ENCODE data around the gene MYH9. TPM values are rescaled to one million over a fixed set of nuclear protein-coding genes. Genes with fewer than 3 reads are reported as not detected.

MYH9 gene
- total RNA-seq, 4 donors from 2014 or later = 228 to 375 (median 275) TPM

DNA sequence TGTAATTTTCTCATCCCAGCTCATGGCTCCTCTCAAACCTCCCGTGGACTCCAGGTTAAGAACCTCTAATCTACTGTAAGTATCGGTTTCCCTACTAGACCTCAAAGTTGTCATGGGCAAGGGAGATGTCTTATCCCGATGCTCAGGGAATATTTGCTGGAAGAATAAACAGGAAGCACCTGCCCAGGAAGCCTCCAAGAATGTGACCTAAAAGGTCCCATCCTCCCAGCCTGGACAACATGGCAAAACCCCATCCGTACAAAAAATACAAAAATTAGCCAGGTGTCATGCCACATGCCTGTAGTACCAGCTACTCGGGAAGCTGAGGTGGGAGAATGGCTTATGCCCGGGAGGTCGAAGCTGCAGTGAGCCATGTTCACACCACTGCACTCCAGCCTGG, 72.4 kb downstream of the MYH9 start:
- Histone ChIP-seq H3K4me3 (replicated peaks in 1 of 3) (no peak overlapping the region), H3K36me3 (peaks cover 87 to 91% of the 10 kb centered on the region in 2 donors), H3K27me3 (no peaks in the 10 kb centered on the region), H3K4me1 (no peaks in the 10 kb centered on the region), H3K27ac (no peak overlapping the region), H3K9me3 (no peaks in the 10 kb centered on the region)
- no peak for DNase-seq
- intact Hi-C loops (cut with DNase I) = loop anchor here (5.0 kb wide), 1 partner anchor 157 kb away; no protein-coding TSS in a partner anchor
- TF ChIP-seq, protein P1, sequence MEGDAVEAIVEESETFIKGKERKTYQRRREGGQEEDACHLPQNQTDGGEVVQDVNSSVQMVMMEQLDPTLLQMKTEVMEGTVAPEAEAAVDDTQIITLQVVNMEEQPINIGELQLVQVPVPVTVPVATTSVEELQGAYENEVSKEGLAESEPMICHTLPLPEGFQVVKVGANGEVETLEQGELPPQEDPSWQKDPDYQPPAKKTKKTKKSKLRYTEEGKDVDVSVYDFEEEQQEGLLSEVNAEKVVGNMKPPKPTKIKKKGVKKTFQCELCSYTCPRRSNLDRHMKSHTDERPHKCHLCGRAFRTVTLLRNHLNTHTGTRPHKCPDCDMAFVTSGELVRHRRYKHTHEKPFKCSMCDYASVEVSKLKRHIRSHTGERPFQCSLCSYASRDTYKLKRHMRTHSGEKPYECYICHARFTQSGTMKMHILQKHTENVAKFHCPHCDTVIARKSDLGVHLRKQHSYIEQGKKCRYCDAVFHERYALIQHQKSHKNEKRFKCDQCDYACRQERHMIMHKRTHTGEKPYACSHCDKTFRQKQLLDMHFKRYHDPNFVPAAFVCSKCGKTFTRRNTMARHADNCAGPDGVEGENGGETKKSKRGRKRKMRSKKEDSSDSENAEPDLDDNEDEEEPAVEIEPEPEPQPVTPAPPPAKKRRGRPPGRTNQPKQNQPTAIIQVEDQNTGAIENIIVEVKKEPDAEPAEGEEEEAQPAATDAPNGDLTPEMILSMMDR (IDR thresholded peaks at IDR 0.05) = no peak
- no peak for TF ChIP-seq POLR2A (IDR thresholded peaks at IDR 0.05)
- WGBS, 2 donors = 84 to 90% methylated on average over 7 of the region's 7 CpGs

DNA sequence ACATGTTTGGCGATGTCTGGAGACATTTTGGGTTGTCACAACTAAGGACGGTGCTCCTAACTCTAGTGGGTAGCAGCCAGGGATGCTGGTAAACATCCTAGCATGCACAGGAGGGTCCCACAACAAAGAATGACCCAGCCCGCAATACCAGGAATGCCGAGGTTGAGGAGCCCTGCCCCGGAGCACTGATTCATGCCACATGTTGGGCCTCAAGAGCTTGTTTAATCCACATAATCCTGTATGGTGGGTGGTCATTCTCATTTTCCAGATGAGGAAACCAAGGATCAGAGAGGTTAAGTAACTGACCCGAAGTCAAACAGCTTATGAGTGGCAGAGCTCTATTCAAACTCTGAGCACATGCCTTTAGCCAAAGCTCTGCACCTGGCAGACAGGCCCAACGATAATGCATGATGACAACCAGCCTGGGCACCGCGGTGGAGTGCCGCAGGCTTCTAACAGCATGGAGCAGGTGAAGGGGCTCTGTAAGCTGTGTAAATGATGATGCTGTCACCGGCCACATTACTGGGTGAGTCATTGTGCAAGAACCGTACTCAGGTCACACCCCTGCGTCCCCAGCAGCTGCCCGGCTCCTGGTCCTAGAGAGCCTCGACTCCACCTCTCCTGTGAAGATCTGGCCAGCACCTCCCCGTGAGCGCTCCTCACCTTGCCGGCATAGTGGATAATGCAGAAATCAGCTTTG, 76.2 kb downstream of the MYH9 start:
- WGBS, 2 donors = 86 to 91% methylated on average over 13 to 16 of the region's 18 CpGs
- Histone ChIP-seq H3K4me1 (no peaks in the 10 kb centered on the region), H3K36me3 (peaks cover 77 to 90% of the 10 kb centered on the region in 2 donors), H3K27me3 (no peaks in the 10 kb centered on the region), H3K27ac (no peak overlapping the region), H3K9me3 (no peaks in the 10 kb centered on the region), H3K4me3 (replicated peaks in 1 of 3) (no peak overlapping the region)
- intact Hi-C loops (cut with DNase I) = no loop called here
- TF ChIP-seq POLR2A (IDR thresholded peaks at IDR 0.05) = no peak
- TF ChIP-seq, protein P1 (IDR thresholded peaks at IDR 0.05) = no peak
- no peak for DNase-seq

DNA sequence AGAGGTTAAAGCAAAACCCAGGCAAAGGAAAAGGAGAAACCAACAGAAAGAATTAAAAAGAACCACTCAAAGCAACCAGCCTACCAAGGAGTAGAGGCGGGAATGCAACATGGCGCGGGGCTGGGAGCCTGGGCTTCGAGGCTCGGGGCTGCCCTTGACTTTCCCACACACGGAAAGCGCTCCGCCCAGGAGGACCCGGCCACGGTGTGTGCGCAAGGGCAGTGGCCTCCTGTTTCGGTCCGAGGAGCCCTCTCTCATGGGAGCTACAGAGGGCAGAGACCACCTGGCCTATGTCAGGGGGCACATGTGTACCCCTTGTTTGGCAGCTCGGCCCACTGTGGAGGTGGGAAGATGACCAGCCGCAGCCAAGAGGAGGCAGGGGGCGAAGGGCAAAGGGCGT, 78.9 kb downstream of the MYH9 start:
- intact Hi-C loops (cut with DNase I) = no loop called here
- 86% methylated on average over 17 of the region's 17 CpGs for WGBS, 2 donors

DNA sequence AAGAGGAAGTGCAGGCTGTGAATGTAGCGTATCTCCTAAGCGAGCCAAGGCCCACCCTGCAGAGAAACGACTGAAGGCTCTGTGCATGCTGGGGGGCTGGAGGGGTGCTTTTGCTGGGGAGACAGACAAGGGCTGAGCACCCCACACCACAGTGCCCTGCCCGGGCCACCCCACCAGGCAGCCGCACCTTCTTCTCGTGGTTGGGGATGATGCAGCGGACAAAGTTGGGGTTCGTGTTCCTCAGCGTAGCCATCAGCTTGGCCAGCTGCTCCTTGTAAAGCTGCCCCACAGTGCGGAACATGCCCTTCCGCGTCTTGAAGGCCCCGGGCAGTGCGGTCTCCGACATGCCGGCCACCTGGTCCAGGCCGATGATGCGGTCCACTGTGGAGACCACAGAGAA, 81.5 kb downstream of the MYH9 start:
- no peak overlapping the region for H3K27ac ChIP-seq
- intact Hi-C loops (cut with DNase I) = no loop called here
- no peaks in the 10 kb centered on the region for H3K9me3 ChIP-seq
- H3K27me3 ChIP-seq = no peaks in the 10 kb centered on the region
- TF ChIP-seq, protein P1 (IDR thresholded peaks at IDR 0.05) = no peak
- no peak for TF ChIP-seq POLR2A (IDR thresholded peaks at IDR 0.05)
- H3K36me3 ChIP-seq = peaks cover 87 to 96% of the 10 kb centered on the region in 2 donors
- DNase-seq = no peak
- WGBS, 2 donors = 91% methylated on average over 15 to 17 of the region's 18 CpGs
- no peaks in the 10 kb centered on the region for H3K4me1 ChIP-seq
- no peak overlapping the region for H3K4me3 ChIP-seq (replicated peaks in 1 of 3)

More for the DNA sequence above, 78.9 kb downstream of the MYH9 start:
- H3K9me3 ChIP-seq = no peaks in the 10 kb centered on the region
- no peak overlapping the region for H3K27ac ChIP-seq
- no peak for TF ChIP-seq POLR2A (IDR thresholded peaks at IDR 0.05)
- TF ChIP-seq, protein P1 (IDR thresholded peaks at IDR 0.05) = no peak
- no peak for DNase-seq
- no peak overlapping the region for H3K4me3 ChIP-seq (replicated peaks in 1 of 3)
- peaks cover 88 to 92% of the 10 kb centered on the region in 2 donors for H3K36me3 ChIP-seq
- H3K27me3 ChIP-seq = no peaks in the 10 kb centered on the region
- no peaks in the 10 kb centered on the region for H3K4me1 ChIP-seq

DNA sequence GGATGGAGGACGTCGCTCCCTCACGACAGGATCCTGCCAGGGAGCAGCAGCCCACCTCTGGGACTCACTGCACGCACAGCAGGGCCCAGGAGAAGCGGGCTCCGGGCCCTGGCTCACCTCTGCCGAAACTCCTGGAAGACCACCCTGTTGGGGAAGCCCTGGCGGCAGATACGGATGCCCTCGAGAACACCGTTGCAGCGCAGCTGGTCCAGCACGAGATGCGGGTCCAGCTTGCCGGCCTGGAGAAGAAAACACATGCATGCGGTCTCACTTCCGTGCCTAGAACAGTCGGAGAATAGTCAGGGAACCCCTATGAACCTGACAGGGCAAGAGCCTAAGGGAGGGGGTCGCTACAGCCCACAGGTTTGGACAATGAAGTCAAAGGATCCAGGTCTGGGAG, 82.0 kb downstream of the MYH9 start:
- H3K4me1 ChIP-seq = no peaks in the 10 kb centered on the region

More for the DNA sequence above, 82.0 kb downstream of the MYH9 start:
- no peaks in the 10 kb centered on the region for H3K27me3 ChIP-seq
- no peak overlapping the region for H3K4me3 ChIP-seq (replicated peaks in 1 of 3)
- H3K27ac ChIP-seq = no peak overlapping the region
- no peak for TF ChIP-seq POLR2A (IDR thresholded peaks at IDR 0.05)
- TF ChIP-seq, protein P1 (IDR thresholded peaks at IDR 0.05) = no peak
- DNase-seq = no peak
- 93 to 94% methylated on average over 16 to 19 of the region's 19 CpGs for WGBS, 2 donors
- no peaks in the 10 kb centered on the region for H3K9me3 ChIP-seq
- peaks cover 87 to 96% of the 10 kb centered on the region in 2 donors for H3K36me3 ChIP-seq
- intact Hi-C loops (cut with DNase I) = no loop called here
